HG03135 (cell line): ENCODE data around the gene BTBD8.

ENCODE experiments used
- ATAC-seq: cut with Tn5 transposase; IDR thresholded peaks from one replicate; pipeline ENCODE4 v1.9.1; 2021; ENCODE audit warnings: mild to moderate bottlenecking, moderate library complexity; ENCODE audit not compliant: unreplicated experiment

BTBD8 gene

GRCh38 chr1:92091625-92092024 lies 11.5 kb downstream of the BTBD8 start:
- ATAC-seq, result no peak

DNA sequence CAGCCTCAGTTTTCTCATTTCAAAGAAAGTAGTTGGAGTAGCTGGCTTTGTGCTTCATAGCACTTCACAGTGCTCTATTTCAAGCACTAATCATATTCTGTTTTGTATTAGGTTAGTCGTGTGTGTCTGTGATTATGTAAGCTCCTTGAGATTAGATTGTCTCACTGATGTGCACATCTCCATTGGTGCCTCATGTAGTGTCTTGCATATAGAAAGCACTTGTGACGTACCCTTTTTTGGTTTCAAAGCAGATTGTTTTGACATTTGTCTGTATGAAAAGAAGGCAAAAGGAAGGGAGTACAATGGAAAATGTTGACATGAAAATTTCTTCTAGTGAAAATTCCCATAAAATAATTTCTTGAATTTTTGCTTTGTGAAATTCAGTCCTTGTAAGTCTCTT lies 13.9 kb downstream of the BTBD8 start:
- no peak for ATAC-seq

GRCh38 chr1:92094595-92094994 lies 14.4 kb downstream of the BTBD8 start:
- ATAC-seq, result no peak

GRCh38 chr1:92095874-92096273 lies 15.7 kb downstream of the BTBD8 start:
- ATAC-seq, result no peak

DNA sequence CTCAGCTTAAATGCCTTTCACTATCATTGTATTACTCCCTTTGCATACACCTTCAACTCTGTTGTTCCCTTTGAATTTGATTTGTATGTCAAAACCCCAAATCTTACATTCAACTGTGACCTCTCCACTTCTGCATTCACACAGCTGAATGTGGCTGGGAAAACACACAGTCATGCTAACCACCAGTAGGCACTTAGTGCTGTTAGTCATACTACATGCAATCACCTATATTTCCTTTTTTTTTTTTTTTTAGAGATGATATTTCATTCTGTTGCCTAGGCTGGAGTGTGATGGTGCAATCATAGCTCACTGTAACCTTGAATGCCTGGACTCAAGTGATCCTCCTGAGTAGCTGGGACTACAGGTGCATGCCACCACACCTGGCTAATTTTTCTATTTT lies 16.2 kb downstream of the BTBD8 start:
- ATAC-seq, result no peak

DNA sequence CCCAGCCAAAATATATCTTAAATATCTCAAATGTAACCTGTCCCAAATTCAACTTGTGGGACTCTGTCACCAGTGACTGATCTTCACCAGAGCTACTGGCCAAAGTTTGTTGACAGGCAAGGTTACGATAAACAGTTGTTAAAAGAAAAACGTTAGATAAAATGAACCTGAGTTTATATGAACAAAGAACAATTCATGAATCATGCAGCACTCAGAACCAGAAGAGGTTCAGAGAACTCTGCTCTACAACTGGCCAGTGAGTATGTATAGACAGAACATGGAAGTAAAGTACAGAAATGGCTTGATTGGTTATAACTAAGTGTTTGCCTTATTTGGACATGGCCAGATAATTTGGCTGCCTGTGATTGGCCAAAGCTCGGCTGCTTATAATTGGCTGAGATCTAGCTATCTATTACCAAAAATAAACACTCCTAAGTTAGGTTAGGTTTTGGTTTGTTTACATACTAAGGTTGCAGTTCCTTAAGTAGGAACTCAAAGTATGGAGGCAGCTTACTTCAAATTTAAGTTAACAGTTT lies 25.5 kb downstream of the BTBD8 start:
- no peak for ATAC-seq

- ATAC-seq, result no peak
These were observed 28.5 kb downstream of the BTBD8 start for GRCh38 chr1:92108631-92109030.

DNA sequence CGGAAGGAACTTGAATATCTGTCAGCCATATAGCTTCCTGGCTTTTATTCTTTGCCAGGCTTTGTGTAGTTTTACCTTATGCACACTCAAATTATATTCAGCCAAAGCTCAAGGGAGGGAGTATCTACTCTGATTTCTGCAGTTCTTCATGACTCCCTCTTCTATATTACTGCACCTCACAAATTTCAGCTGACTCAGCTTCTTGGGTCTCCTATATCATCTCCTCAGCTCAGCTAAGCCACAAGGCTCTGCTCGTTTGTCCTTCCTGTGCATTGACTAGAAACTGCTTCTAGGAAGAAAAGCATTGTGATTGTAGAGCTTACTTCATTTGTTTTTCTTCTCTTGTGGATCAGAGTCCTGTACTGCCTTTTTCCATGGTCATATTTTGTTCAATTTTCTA lies 37.4 kb downstream of the BTBD8 start:
- no peak for ATAC-seq

- ATAC-seq, result no peak
These were observed 38.7 kb downstream of the BTBD8 start for GRCh38 chr1:92118826-92119225.

- ATAC-seq, result no peak
These were observed 43.7 kb downstream of the BTBD8 start for GRCh38 chr1:92123868-92124267.

DNA sequence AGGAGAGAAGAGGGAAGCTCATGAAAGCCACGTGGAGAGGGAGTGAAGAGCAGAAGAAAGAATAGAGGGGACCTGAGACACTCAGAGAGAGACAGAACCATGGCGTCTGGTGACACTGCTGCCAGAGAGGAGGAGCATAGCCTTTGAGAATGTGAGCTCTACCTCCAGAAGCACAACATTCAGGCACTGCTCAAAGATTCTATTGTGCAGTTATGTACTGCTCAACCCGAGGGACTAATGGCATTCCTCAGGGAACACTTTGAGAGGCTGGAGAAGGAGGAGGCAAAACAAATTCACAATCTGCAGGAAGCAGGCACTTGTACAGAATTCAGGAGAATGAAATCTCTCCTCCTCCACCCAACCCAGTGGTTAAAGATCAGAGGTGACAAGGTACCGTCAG lies 45.1 kb downstream of the BTBD8 start:
- ATAC-seq, result no peak

DNA sequence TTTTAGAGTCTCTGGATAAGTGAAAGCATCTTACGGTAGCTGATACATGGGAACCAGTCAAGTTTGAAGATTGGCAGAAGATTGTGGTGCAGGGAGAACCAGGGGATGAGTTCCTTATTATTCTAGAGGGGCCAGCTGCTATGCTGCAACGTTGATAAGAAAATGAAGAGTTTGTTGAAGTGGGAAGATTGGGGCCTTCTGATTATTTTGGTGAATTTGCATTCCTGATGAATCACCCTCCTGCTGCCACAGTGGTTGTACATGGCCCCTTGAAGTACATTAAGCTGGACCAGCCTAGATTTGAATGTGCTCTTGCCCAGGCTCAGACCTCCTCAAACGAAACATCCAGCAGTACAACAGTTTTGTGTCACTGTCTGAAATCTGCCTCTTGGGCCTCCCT lies 45.9 kb downstream of the BTBD8 start:
- no peak for ATAC-seq

DNA sequence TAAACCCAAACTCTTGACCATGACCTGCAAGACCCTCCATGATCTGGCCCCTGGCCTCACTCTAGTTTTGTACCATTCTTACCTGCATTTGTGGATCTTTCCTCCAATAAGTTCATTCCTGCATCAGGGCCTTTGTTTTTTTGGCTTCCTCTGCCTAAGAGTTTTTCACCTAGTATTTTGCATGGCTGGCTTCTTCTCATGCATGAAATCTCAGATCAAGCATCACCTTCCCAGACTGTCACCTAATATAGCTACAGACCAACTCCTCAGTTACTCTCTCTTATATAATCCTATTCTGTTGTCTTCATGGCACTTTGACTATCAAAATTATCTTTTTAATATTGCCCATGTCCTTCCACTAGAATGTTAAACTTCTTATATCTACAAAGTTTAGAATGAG lies 54.2 kb downstream of the BTBD8 start:
- ATAC-seq, result no peak

GRCh38 chr1:92136341-92136740 lies 56.2 kb downstream of the BTBD8 start:
- ATAC-seq, result no peak

DNA sequence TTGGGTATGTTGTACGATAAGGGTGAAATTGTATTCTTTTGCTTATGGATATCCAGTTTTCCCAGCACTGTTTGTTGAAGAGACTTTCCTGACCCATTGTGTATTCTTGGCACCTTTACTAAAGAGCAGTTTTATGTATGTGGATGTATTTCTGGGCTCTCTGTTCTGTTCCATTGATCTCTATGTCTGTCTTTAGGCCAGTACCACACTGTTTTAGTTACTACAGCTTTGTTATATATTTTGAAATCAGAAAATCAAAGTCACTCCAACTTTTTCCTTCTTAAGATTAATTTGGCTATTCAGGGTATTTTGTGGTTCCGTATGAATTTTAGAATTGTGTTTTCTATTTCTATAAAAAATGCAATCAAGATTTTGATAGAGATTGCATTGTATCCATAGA lies 74.8 kb downstream of the BTBD8 start:
- ATAC-seq, result no peak

DNA sequence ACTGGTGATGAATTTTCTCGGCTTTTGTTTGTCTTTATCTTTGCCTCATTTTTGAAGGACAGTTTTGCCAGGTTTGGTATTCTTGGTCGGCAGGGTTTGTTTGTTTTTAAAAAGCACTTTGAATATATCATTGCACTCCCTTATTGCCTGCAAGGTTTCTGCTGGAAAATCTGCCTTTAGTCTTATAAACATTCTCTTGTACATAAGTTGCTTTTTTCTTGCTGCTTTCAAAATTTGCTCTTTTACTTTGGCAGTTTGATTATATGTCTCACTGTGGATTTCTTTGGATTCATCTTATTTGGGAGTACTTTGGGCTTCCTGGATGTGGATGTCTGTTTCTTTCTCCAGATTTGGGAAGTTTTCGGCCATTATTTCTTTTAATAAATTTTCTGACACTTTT lies 79.4 kb downstream of the BTBD8 start:
- no peak for ATAC-seq

DNA sequence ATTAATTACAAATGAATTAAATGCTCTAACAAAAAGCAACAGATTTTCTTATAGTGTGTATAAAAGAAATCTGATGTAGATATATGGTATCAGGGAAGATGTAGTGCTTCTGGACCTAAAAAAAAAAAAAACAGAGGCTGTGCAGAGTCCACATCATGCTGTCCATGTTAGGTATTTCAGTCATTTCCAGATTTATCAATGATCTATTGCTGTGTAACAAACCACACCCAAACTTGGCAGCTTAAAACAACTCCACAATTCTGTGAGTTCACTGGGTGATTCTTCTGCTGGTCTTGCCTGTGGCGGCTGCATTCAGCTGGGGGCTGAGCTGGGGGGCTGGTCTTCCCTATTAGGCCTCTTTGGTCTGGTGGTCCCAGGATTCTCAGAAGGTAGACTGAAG lies 85.2 kb downstream of the BTBD8 start:
- no peak for ATAC-seq

DNA sequence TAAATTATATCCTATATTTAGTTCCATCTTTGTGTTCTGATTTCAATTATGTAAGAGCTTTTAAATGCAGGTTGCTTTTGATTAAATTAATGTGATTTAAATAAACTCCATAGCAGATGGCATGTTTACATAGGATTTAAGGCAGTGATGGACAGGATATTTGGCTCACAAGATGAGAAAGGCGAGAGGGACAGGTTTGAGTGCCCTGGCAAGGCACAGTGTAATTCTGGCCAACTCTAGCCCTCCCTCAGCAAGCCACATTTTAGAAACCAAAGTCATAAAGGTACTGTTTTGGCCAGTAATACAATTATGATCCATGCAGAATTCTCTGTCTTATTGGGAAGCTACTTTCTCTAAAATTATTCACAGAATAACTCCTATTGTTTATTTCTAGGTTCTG lies 87.0 kb downstream of the BTBD8 start:
- ATAC-seq, result no peak

- ATAC-seq, result no peak
These were observed 88.5 kb downstream of the BTBD8 start for GRCh38 chr1:92168657-92169056.

DNA sequence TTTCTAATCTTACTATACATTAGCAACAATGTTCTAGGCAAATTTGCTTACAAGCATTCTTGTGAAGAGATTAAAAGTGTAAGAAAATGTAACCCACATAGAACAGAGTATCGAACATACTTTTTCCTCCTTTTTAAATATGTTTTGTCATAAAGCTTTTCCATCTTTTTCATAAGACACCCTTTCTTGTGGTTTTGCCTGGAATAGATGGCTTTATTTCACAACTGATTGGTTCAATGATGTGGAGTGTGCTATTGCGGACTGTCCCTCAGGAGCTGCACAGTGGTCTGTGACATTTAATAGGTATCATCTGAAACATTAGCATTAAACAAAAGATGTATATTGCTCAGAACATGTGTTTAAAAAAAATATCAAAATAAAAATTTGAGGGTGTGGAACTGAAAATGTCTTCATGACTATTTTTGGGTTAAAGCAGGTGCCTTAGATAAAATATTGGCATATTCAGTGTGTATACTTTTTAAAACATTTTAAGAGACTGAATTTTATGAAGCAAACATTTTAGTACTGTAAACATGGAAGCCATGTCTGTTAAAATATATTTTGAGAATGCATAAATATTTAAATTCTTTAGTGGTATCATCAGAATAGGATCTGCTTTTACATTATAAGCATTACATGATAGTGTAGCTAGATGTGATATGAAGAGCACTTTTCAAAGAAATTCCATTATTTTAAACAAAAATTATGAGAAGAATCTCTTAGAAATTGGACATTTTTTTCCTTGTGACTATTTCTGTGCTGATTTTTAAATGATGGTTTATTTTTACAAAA lies 89.3 kb downstream of the BTBD8 start:
- ATAC-seq, result no peak

DNA sequence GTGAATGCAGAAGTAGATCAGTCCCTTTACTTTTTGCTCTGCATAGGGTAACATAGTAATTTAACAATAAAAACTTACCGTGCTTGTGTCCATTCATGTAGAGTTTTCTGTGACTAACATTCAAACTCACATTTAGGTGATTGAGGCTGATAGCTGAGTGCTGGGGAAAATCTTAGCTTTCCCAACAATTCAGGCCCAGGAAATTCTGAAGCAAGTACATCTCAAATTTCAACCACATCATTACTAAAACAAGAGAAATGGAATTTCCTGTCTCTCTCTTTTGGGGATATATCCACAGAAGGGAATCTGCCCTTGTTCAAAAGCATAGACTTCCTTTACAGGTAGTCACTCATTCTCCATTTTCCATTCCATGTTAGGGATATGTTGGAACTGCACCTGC lies 104.5 kb downstream of the BTBD8 start:
- no peak for ATAC-seq

- no peak for ATAC-seq
These were observed 105.9 kb downstream of the BTBD8 start for GRCh38 chr1:92186081-92186480.
